Measurements from ENCODE around the gene SSRP1. TPM values are rescaled to one million over a fixed set of nuclear protein-coding genes. Genes with fewer than 3 reads are reported as not detected.

SSRP1 gene
- total RNA-seq, 1 donor from 2014 or later = 79.5 TPM

DNA sequence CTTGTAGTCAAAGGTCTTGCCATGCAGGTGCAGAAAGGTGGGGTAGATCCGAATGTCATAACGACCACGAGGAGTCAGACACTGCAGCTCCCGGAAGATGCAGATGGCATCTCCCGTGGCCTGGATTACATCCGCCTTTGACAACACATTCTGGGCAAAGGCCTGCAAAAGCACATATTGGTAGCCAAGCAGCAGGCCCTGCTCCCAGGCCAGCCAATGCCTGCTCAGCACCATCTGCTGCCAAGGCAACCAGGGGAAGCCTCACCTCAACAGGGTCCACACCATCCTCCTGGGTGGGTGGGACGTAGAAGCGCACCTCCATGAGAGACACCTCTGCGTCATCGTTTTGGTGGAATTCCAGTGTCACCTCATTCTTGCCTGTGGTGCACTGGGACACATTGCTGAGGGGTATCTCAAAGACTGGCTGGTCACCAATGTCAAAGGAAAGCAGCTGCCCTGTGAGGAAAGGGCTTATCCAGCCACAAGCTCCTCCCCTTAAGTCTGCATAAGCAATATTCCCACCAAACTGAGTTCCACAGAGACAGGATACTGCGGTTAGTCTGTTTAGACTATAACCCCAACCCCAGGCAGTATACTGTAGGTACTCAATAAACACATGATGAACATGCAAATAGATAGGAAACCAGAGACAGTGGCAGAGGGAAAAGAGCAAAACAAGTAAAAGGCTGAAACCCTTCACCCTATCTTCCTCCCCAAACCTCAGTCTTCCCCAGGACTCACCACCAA, 2.8 kb downstream of the SSRP1 start:
- no peak overlapping the region for H3K9ac ChIP-seq (ENCODE audit: low read length)
- DNase-seq (ENCODE audit: low read depth) (no peak), FAIRE-seq (no peak)
- H3K4me3 ChIP-seq (ENCODE audit: insufficient read depth, low read depth, low read length) = no peak overlapping the region
- H3K79me2 ChIP-seq (ENCODE audit: insufficient read depth, low read length) = peaks cover 50% of the 10 kb centered on the region
- Mint-ChIP-seq H3K4me1 (ENCODE audit: low read depth, unreplicated experiment) (peaks cover 7% of the 10 kb centered on the region), H3K27ac (ENCODE audit: unreplicated experiment) (peak overlapping the region; percentile 47), H3K36me3 (ENCODE audit: low read depth, unreplicated experiment) (peaks cover 25% of the 10 kb centered on the region), H3K4me3 (ENCODE audit: unreplicated experiment) (no peak overlapping the region), H3K27me3 (ENCODE audit: low read depth, unreplicated experiment) (no peaks in the 10 kb centered on the region), H3K9me3 (ENCODE audit: unreplicated experiment) (no peaks in the 10 kb centered on the region)
- H3K36me3 ChIP-seq (ENCODE audit: insufficient read depth, low read length) = peaks cover 50% of the 10 kb centered on the region
- H3K9me3 ChIP-seq (ENCODE audit: insufficient read depth, low read depth, low read length) = no peaks in the 10 kb centered on the region
- H2AFZ ChIP-seq (ENCODE audit: low read depth, low read length) = no peak overlapping the region
- H4K20me1 ChIP-seq (ENCODE audit: insufficient read depth, low read length) = peaks cover 14% of the 10 kb centered on the region
- peak overlapping the region; percentile 5 for H3K4me2 ChIP-seq (ENCODE audit: low read length)
- no peak for TF ChIP-seq EZH2 (IDR thresholded peaks at IDR 0.05; ENCODE audit: insufficient read depth, low read length)
- TF ChIP-seq, protein P1, sequence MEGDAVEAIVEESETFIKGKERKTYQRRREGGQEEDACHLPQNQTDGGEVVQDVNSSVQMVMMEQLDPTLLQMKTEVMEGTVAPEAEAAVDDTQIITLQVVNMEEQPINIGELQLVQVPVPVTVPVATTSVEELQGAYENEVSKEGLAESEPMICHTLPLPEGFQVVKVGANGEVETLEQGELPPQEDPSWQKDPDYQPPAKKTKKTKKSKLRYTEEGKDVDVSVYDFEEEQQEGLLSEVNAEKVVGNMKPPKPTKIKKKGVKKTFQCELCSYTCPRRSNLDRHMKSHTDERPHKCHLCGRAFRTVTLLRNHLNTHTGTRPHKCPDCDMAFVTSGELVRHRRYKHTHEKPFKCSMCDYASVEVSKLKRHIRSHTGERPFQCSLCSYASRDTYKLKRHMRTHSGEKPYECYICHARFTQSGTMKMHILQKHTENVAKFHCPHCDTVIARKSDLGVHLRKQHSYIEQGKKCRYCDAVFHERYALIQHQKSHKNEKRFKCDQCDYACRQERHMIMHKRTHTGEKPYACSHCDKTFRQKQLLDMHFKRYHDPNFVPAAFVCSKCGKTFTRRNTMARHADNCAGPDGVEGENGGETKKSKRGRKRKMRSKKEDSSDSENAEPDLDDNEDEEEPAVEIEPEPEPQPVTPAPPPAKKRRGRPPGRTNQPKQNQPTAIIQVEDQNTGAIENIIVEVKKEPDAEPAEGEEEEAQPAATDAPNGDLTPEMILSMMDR (IDR thresholded peaks at IDR 0.05; ENCODE audit: insufficient read depth, low read depth, low read length) = no peak
- H3K4me1 ChIP-seq (ENCODE audit: insufficient read depth, low read length) = peaks cover 15% of the 10 kb centered on the region
- no peak overlapping the region for H3K27ac ChIP-seq (ENCODE audit: low read depth, low read length)
- H3K27me3 ChIP-seq (ENCODE audit: insufficient read depth, low read length) = no peaks in the 10 kb centered on the region

DNA sequence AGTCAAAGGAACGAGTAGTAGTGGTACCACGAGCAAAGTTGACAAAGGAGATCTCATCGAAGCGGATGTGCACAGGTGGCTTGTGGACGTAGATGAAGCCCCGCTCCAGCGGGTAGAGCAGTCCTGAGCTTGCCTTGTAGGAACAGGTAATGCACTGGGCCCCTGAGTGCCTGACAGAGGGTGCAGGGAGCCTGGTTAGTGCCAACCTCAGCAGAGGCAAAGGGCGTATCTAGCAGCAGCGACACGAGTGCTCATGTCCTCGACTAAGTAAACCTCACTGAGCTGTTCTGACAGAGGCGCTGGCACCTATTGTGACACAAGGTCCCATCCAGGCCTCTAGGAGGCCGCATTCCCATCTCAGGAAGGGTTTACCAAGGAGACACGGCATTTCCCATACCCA, 4.0 kb downstream of the SSRP1 start:
- H3K27ac Mint-ChIP-seq (ENCODE audit: unreplicated experiment) = no peak overlapping the region
- Histone ChIP-seq H3K27me3 (ENCODE audit: insufficient read depth, low read length) (no peaks in the 10 kb centered on the region), H3K4me2 (ENCODE audit: low read length) (no peak overlapping the region), H3K79me2 (ENCODE audit: insufficient read depth, low read length) (peaks cover 50% of the 10 kb centered on the region), H3K36me3 (ENCODE audit: insufficient read depth, low read length) (peaks cover 55% of the 10 kb centered on the region), H3K4me3 (ENCODE audit: insufficient read depth, low read depth, low read length) (no peak overlapping the region), H3K4me1 (ENCODE audit: insufficient read depth, low read length) (peaks cover 15% of the 10 kb centered on the region), H2AFZ (ENCODE audit: low read depth, low read length) (no peak overlapping the region), H4K20me1 (ENCODE audit: insufficient read depth, low read length) (peaks cover 14% of the 10 kb centered on the region), H3K9ac (ENCODE audit: low read length) (no peak overlapping the region), H3K9me3 (ENCODE audit: insufficient read depth, low read depth, low read length) (no peaks in the 10 kb centered on the region), H3K27ac (ENCODE audit: low read depth, low read length) (no peak overlapping the region)
- no peaks in the 10 kb centered on the region for H3K9me3 Mint-ChIP-seq (ENCODE audit: unreplicated experiment)
- no peak for TF ChIP-seq EZH2 (IDR thresholded peaks at IDR 0.05; ENCODE audit: insufficient read depth, low read length)
- TF ChIP-seq, protein P1 (IDR thresholded peaks at IDR 0.05; ENCODE audit: insufficient read depth, low read depth, low read length) = no peak
- H3K4me1 Mint-ChIP-seq (ENCODE audit: low read depth, unreplicated experiment) = peaks cover 9% of the 10 kb centered on the region
- FAIRE-seq (no peak), DNase-seq (ENCODE audit: low read depth) (no peak)
- no peaks in the 10 kb centered on the region for H3K27me3 Mint-ChIP-seq (ENCODE audit: low read depth, unreplicated experiment)
- H3K36me3 Mint-ChIP-seq (ENCODE audit: low read depth, unreplicated experiment) = peaks cover 32% of the 10 kb centered on the region
- H3K4me3 Mint-ChIP-seq (ENCODE audit: unreplicated experiment) = no peak overlapping the region

DNA sequence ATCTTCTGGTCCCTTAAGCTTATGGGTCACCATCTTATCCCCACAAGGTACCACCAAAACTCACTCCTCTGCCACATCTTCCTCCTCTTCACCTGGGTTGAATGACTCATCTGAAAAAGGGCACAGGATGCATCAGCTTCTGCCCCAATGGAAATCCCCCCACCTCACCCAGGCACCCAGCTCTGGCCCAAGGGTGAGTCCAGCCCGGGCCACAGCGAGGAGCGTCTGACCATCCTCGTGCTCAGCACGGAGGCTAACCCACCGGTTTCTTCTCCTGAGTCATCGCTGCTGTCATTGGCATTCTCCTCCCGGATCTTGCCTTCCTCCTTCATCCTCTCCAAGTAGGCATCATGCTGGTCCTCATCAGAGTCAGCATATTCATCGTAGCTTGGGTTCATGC, 5.7 kb downstream of the SSRP1 start:
- no peaks in the 10 kb centered on the region for H3K9me3 ChIP-seq (ENCODE audit: insufficient read depth, low read depth, low read length)
- Mint-ChIP-seq H3K4me1 (ENCODE audit: low read depth, unreplicated experiment) (peaks cover 18% of the 10 kb centered on the region), H3K27ac (ENCODE audit: unreplicated experiment) (peak overlapping the region; percentile 31), H3K4me3 (ENCODE audit: unreplicated experiment) (no peak overlapping the region), H3K36me3 (ENCODE audit: low read depth, unreplicated experiment) (peaks cover 37% of the 10 kb centered on the region), H3K9me3 (ENCODE audit: unreplicated experiment) (no peaks in the 10 kb centered on the region), H3K27me3 (ENCODE audit: low read depth, unreplicated experiment) (no peaks in the 10 kb centered on the region)
- peaks cover 14% of the 10 kb centered on the region for H4K20me1 ChIP-seq (ENCODE audit: insufficient read depth, low read length)
- DNase-seq (ENCODE audit: low read depth) (no peak), FAIRE-seq (no peak)
- H2AFZ ChIP-seq (ENCODE audit: low read depth, low read length) = no peak overlapping the region
- H3K27ac ChIP-seq (ENCODE audit: low read depth, low read length) = no peak overlapping the region
- H3K79me2 ChIP-seq (ENCODE audit: insufficient read depth, low read length) = peaks cover 36% of the 10 kb centered on the region
- no peak for TF ChIP-seq EZH2 (IDR thresholded peaks at IDR 0.05; ENCODE audit: insufficient read depth, low read length)
- TF ChIP-seq, protein P1 (IDR thresholded peaks at IDR 0.05; ENCODE audit: insufficient read depth, low read depth, low read length) = no peak
- H3K4me1 ChIP-seq (ENCODE audit: insufficient read depth, low read length) = peaks cover 18% of the 10 kb centered on the region
- peaks cover 63% of the 10 kb centered on the region for H3K36me3 ChIP-seq (ENCODE audit: insufficient read depth, low read length)
- no peak overlapping the region for H3K4me3 ChIP-seq (ENCODE audit: insufficient read depth, low read depth, low read length)
- H3K9ac ChIP-seq (ENCODE audit: low read length) = no peak overlapping the region
- H3K27me3 ChIP-seq (ENCODE audit: insufficient read depth, low read length) = no peaks in the 10 kb centered on the region
- H3K4me2 ChIP-seq (ENCODE audit: low read length) = no peak overlapping the region
